ENCODE data around the gene PITRM1.
"Not testable (repeated sequence)": the region's sequence is repeated elsewhere in the genome, so short reads cannot be mapped to it uniquely, and the experiment has no call there.

The PITRM1 gene

DNA sequence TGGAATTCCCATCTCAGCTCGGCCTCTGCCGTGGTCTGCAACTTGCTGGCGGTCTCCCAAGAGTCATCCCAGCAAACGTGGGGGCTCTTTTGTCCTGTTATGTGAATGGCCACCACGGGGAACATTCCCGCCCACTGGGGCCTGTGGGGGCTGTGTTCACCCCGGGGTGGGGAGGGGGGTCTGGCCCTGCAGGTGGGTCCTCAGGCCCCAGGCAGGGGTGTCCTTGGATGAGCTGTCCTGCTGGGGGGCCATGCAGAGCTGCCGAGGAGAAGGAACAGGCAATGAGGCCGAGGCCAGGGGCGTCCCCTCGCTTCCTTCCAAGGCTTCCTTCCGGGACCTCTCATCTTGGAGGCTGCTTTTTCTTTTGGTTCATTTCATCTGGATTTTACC lies 24.4 kb upstream of the PITRM1 start:
- DNase-seq: no peak

DNA sequence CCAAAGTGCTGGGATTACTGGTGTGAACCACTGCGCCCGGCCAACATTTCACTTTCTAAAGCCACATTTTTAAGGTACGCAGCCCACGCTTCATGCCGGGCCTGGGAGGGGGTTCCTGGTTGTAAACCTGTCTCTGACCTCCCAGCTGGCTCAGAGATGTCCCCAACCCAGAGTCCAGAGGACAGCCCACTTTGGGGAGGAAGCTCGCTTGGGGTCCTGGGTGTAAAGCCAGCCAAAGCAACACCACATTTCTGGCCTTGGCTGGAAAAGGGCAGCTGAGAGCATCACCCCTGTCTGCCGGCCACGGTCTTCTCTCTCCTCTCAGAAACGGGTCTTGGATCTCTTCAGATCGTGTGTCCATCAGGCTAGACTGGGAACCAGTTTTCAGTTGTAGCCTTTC lies 23.9 kb upstream of the PITRM1 start:
- no peak for DNase-seq

DNA sequence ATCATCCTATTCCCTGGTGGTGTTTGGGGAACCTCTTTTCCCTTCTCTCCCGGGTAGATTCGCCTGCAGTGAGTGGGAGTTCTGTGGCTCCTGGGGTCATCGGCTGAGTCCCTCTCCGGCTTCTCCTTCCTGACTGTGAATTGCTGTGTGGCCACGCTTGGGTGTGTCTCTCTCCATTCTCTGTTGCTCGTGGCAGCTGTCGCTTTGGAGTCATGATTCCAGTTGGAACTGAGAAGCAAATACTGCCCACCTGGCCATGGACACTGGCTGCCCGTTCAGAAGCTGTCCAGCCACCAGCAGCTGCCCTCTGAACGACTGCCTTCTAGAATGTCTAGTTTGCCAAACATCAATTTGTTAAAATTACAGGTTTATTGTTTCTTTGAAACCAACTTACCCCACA lies 23.1 kb upstream of the PITRM1 start:
- DNase-seq: no peak

DNA sequence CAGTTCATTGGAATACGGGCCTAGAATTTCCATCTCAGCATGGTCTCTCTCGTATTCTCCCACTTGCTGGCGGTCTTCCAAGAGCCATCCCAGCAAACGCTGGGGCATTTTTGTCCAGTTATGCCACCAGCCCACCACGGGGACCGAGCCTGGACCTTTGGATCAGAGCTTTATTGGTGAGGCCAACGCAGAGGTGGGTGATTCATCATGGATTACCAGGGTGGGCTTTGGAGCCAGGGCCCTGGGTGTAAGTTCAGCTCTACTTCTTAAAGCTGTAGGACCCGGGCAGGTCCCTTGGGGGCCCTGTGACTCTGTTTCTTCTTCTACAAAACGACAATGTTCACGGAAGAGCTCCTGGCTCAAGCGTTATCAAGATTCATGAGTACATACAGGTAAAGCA lies 22.7 kb upstream of the PITRM1 start:
- DNase-seq: no peak

DNA sequence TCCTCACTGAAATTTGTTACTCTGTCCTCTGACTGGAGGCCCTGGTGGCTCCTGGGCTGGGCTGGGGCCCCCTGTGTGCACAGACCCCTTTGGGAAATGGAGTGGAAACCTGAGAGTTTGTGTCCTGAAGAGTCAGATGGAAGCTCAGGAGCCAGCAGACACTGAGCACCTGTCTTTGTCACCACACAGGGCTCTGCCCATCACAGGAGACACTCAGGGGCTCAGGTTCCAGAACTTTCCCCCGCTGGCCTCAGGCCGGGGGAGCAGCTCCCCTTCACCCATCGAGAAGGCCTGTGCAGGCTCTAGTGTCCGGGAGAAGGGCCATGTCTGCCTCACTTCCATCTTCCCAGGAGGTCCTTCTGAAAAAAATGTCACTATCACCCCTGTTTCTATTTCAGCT lies 22.3 kb upstream of the PITRM1 start:
- DNase-seq: no peak

DNA sequence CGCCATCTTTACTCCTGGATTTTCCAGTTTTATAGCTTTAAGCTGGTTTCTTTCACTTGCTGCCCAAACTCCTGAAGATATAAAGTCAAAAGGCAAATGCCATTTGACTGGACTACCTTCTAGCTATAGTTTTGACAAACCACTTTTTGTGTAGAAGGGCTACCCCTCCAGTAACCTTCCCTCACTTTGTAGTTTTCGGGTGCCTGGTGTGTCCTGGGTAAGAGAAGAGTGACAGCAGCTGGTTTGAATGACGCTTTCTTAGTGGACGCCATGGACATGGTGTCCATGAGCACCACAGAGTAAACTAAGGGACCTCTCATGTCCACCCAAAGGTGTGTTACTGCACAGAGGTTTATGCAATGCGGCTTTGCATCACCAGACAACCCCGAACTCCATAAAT lies 21.2 kb upstream of the PITRM1 start:
- no peak for DNase-seq

DNA sequence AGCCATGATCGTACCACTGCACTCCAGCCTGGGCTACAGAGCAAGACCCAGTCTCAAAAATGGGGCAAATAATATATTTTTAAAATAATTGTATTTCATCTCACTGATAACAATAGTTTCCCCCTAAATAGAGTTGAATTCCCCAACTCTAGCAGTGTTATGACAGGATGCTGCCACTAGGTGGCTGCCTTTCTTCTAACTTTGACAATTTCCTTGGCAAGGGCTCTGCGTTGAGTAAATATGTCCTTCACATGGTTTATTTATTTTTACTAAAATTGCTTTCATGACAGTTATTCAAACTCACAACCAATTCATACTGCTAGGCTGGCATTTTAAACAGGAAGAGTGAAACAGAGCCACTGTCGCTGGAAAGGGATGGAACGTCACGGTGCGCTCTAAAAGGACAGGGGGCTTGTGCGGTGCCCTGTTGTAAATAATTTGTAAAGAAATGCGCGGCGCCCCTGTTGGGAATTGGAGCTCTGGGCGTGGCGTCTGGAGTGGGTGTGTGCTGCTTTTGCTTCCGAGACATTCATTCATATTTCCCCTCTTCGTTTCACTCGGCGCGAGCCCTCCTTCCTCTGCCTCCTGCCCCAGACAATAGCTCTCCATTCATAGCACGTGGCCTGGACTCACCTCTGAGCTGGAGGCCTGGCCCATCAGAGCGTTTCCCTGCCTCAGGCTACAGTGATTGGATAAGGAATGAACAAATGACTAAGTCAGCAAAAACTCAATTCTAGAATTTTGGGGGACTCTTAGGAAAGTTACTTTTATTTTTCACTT lies 20.5 kb upstream of the PITRM1 start:
- no peak for DNase-seq

DNA sequence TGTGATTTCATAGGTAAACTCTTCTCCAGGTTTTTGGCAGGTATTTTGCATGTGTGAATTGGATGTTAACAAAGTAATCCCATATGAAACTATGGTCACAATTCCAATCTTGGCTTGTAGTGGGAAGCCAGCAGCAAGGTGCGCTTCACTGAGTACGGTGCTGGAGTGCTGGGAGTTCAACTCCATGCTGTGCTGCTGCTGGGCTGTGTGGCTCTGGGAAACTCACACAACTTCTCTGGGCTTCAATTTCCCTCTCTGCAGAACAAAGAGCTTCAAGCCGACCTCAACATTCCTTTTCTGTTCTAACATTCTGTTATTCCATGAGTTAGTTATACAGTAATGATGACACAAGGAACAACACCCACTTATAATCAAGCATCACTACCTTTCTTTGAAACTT lies 18.2 kb upstream of the PITRM1 start:
- no peak for DNase-seq

DNA sequence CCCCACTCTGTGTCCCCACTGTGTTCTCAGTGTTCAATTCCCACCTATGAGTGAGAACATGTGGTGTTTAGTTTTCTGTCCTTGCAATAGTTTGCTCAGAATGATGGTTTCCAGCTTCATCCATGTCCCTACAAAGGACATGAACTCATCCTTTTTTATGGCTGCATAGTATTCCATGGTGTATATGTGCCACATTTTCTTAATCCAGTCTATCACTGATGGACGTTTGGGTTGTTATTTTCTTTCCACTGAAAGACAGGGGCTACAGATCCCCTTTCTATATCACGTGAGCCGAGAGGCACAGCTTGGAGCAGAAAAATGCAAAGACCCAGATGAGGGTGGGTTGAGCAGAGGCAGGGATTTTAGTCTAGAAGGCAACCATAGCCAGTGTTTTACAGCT lies 14.6 kb upstream of the PITRM1 start:
- DNase-seq: not testable (repeated sequence)

DNA sequence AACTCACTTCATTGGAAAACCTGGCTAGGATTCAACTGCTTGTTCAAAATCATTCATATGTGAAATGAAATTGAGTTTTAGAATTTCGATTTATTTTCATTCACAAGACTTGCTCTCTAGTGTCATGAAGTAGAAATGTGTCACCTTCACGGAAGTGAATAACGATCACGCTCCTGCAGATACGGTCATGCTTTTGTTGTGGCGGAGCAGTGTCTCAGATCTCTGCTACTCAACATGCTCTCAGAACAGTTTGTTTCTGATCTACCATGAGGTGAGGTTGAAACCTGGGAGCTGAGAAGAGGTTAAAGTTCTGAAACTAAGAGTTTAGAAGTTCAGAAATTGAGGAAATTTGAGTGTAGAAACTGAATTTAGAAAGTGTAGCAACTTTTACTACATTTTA lies 13.8 kb upstream of the PITRM1 start:
- no peak for DNase-seq

DNA sequence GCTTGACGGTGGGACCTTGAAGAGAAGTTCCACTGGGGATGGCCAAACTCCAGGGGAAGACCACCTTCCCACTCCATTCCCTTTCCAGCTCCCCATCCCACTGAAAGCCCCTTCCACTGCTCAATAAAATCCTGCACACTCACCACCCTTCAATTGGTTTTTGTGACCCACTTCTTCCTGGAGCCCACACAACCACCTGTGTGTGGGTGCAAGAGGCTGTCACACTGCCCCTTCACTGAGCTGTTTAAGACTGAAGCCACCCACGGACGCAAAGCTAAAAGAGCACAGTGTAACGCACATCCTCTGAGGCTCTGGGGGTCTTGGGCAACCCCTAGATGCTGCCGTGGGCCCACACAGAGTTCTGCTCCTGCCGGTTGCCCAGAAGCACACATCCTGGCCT lies 12.8 kb upstream of the PITRM1 start:
- DNase-seq: no peak

DNA sequence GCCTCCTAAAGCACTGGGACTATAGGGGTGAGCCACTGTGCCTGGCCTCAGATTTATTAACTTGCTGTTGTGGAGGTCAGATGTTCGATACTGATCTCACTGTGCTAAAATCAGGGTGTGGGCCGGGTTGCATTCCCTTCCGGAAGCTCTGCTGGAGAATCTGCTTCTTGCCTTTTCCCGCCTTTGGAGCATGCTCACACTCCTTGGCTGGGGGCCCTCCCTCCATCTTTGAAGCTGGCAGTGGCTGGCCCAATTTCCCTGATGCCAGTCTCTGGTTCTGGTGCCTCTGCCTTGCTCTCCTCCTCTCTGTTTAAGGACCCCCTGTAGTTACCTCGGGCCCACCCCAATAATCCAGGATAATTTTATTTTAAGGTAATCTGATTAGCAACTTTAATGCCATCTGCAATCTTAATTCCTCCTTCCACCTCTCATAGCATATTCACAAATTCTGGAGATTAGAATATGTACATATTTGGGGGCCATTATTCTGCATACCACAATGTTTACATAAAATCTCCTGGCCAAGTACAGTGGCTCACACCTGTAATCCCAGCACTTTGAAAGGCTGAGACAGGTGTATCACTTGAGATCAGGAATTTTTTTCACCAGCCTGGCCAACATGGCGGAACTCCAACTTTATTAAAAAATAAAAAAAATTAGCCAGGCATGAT lies 7.9 kb upstream of the PITRM1 start:
- DNase-seq: no peak

DNA sequence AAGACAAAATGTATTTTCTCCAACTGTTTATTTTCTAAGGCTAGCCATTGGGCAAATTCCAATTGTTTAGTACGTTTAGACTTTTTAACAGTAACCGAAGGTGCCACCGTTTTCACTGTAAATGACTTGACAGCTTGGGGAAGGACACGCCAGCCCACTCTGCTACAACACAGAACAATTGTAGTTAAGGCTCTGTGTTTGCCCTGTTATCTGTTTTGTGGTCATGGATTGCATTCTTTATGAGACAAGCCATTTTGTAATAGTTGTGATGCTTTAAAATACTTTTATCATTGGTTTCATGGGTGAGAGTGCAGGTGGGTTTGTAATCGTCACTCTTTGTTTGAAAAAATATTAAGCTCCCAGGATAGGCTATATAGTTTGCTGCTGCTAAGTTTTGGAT lies 6.6 kb upstream of the PITRM1 start:
- no peak for DNase-seq

DNA sequence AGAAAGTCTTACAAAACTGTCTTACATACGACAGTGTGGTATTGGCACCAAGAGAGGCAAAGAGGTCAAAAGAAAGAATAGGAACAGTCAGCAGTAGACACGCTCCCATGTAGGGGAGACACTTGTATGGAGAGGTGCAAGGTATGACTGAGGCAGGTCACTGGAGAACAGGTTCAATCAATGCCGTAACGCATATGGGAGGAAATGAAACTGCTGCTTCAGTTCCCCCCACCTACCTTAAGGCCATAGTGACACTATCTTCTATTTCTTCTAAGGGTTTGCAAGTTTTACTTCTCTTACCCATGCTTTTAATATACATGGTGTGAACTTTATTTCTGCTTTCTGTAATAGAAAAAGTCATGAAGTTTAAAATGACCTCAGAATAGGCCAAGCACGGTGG lies 5.5 kb upstream of the PITRM1 start:
- DNase-seq: no peak

DNA sequence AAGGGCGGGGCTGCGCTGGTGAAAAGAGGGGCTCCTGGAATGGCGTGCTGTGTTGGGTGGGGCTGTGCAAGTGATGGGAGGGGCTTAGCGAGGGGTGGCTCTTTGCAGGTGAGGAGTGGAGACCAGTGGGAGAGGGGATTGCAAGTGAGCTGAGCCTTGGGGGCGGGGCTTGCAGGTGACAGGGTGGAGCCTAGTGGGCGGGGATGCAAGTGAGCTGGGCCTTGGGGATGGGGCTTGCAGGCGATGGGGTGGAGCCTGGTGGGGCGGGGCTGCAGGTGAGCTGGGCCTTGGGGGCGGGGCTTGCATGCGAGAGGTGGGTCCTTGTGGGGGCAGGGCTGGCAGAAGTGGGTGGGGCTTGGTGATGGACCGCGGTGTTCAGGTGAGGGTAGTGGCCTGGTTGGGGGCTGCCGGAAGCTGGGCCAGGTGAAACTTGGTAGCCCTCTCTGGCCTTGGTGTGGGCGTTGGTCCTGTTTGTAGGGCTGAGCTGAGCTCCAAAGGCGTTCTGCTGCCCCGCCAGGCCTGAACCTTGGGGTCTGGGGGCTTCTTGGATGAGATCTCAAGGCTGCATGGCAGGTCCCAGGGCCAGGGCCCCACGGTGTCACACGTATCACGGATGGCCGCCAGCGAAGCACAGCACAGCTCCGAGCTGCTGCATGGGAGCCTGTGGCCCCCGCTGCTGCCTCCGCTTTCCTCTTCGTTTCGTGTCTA lies 743 bp upstream of the PITRM1 start:
- no peak for DNase-seq

DNA sequence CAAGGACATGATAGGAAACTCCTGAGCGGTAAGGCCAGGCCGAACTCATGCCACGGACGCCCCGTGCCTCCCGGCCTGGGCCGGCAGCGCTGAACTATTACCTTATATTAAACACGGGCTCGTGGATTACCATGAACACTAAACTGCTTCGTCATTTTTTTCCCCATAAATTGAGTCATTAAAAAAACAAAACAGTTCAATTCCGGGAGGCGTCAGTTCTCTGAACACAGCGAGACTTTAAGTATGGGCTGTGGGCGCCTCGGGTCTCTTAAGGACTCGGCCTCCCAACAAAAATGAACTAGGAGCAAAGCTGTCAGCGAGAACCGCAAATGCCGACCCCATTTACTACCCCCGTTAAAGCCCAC lies 519 bp downstream of the PITRM1 start:
- no peak for DNase-seq

DNA sequence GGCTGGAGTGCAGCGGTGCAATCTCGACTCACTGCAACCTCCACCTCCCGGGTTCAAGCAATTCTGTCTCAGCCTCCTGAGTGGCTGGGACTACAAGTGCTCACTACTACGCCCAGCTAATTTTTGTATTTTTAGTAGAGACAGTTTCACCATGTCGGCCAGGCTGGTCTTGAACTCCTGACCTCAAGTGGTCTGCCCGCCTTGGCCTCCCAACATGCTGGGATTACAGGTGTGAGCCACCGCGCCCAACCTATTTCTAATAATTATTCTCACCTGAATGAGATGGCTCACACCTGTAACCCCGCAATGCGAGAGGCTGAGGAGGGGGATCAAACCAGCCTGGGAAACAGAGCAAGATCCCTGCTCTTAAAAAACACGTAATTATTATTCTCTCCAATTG lies 1.1 kb downstream of the PITRM1 start:
- not testable (repeated sequence) for DNase-seq

DNA sequence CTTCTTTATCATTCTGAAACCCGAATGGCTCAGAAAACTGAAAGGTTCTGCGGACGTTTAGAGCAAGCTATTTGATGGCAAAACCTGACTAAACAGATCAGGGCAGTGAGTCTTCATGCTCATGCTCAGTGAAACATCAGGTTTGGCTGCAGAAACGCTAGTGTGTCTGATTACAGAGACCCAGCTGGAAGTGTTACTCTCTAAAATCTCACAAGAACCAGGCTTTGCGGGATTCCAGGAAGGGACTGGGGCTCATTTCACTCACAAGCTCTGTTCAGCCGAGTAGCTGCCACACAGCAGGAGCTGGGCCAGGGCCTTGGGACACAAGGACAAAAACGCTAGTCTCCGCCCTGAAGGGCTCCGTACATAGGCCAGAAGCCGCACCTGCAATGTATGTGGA lies 2.9 kb downstream of the PITRM1 start:
- DNase-seq: no peak

DNA sequence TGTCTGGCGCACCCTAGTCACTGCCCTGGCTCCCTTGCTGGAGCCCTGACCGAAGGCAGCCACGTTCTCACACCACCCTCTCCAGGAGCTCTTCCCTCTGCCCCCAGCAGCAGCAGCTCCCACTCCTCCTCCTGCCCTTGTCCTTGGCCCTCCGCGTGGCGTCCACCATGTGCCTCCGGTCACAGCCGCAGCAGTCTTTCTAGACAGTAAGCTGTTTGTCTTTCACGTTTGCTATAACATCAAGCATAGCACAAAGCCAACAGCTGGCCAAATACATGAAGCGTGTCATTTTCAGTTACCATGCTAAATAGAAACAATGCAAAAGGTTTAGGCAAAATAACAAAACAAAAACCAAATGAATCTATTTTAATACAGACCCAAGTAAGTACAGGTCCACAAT lies 3.3 kb downstream of the PITRM1 start:
- DNase-seq: no peak

DNA sequence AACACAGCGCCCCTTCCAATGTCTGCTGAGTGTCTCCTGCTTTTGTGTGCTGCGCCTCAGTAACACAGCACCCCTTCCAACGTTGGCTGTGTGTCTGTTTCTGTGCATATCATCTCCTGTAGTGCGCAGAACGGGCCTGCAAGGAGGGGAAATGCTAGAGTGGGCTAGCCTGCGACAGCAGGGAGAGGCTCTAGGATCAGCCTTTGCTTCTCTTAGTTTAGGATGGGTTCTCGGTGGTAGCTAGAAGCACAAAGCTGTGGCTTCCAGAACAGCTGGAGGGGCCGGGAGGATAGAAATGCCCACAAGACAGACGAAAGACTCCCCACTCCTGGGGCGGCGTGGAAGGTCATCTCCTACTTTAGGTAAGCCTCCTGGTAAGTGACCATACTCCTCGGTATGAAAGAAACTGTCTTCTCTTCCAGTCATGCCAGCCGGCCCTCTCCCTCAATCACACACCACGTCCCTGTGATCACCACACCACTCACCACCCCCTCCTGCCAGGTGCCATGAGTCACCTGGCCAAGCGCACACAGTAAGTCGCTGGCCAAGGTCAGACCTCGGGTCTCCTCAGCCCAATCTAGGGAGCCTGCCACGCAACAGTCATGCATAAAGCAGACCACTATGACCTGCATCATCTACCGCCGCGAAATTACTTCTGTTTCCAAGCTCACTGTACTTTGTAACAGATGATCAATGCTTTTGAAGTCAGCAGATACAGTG lies 4.8 kb downstream of the PITRM1 start:
- DNase-seq: no peak

DNA sequence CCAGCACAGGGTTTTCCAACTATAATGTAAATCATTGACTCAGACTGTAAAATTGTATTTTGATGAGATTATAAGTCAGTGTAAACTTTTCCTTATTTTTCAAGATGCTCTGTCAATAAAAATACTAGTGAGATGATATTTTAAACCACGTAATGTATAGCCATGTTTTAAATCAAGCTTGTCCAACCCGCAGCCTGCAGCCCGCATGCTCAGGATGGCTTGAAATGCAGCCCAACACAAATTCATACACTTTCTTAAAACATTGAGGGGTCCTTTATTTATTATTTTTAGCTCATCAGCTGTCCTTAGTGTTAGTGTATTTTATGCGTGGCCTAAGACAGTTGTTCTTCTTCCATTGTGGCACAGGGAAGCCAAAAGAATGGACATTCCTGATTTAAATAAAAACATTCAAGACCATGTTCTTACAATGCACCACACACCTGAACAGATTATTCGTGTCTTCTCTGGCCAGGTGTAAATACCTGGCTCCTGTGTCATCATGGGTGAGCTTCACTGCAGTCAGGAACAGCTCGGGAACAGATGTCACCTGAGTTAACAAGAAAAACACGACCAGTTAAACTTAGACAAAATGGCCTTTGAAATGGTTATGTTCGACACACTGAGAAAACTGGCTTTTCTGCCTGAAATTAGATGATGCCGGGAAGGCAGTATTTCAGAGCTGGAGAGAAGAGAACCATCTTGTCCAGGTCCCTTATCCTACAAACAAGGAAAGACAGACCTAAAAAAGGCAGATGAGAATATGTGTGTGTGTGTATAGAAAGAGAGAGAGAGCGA lies 5.9 kb downstream of the PITRM1 start:
- no peak for DNase-seq

DNA sequence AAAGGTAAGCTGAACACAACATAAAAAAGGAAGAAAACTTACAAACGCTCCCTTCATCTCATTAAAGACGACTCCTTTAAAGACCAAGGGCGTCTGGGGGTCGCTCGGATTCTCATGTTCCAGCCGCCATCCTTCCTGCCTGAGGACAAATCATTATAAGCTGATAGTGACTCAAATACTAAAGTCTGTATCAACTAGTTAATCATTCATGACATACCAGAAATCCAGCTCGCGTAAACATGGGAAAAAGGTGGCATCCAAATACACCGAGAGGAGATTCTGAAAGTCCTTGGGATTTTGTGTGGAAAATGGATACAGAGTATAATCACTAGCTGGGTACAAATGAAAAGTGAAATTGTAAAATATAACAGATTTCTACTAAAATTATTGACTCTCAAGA lies 7.4 kb downstream of the PITRM1 start:
- DNase-seq: no peak

DNA sequence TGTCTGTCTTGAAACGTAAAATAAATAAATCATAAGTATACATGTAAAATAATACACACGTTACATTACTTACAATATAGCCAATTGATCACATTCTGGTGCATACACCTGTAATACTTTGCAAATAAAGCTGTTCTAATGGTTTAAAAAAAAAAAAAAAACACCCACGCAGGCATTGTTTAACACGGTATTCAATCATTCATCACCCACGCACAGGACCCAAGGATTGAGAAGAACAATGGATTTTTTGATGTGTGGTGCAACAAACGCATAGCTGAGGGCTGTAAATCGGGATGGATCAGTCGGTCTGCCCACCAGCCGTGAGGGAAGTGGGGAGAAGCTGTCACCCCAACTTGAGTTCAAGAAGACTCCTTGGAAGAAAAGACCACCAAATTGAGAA lies 8.7 kb downstream of the PITRM1 start:
- DNase-seq: no peak

Measured in DMS 273 treated with DMSO at 0.1 percent for 48 hours (cell line).